GM12878 (cell line): Measurements from ENCODE around the gene DGKI.

ENCODE experiments used
- CTCF ChIP-seq, 3 experiments: IDR thresholded peaks in 2 of 3; conservative IDR thresholded peaks in 1 of 3; 2 replicates each; pipeline ENCODE4 v1.5.1; 2011; ENCODE audit warnings: low read depth in 3 of 3, low read length in 3 of 3, mild to moderate bottlenecking in 3 of 3, control low read depth in 2 of 3, moderate library complexity in 2 of 3, inconsistent platforms in 1 of 3, mixed read lengths in 1 of 3; ENCODE audit not compliant: control insufficient read depth in 2 of 3, insufficient read depth in 1 of 3; ENCODE audit errors: extremely low read depth in 1 of 3
- EP300 ChIP-seq, 2 experiments: fragments of 150-350 bp in 1 of 2; IDR thresholded peaks; 2 replicates each; pipeline ENCODE4 v1.6.1; 2011 to 2012; ENCODE audit warnings: low read depth in 2 of 2, low read length in 2 of 2, borderline replicate concordance in 1 of 2, improper control_type of control experiment in 1 of 2, inconsistent platforms in 1 of 2; ENCODE audit not compliant: control insufficient read depth in 1 of 2
- JUNB ChIP-seq: IDR thresholded peaks from 2 replicates; pipeline ENCODE4 v1.6.1; 2016; ENCODE audit warnings: antibody characterized with exemption, mild to moderate bottlenecking
- POLR2A ChIP-seq: IDR thresholded peaks from 2 replicates; pipeline ENCODE4 v1.6.1; 2011; ENCODE audit warnings: low read depth, mild to moderate bottlenecking, low read length
- SIN3A ChIP-seq: IDR thresholded peaks from 2 replicates; pipeline ENCODE4 v1.6.1; 2012; ENCODE audit warnings: low read depth, low read length, improper control_type of control experiment
- TAF1 ChIP-seq: IDR thresholded peaks from 2 replicates; pipeline ENCODE4 v1.6.1; 2011; ENCODE audit warnings: mild to moderate bottlenecking, low read depth, low read length, borderline replicate concordance
- ZNF687 ChIP-seq: fragments of 450-650 bp; IDR thresholded peaks from 2 replicates; pipeline ENCODE4 v1.6.1; 2017; ENCODE audit warnings: mild to moderate bottlenecking, moderate library complexity

DNA sequence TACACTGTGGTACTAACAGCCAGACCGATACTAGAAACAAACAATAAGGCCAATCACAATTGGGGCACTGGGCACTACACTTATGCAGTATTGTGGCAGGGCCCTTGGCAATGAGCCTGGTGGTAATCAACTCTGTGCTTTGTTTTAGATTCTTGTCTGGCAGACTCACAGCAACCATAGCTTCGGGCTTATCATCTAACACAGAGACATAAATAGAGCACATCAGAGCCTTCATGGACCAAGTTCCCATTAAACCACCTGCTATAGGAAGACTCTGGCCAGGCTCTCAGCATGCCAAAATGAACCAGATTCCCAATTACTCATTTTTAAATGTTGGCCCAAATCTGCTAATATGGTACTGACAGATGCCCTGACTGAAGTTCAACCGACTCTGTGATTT is 218.6 kb downstream of the DGKI start:
- TF ChIP-seq JUNB (no peak), TAF1 (no peak), CTCF (IDR thresholded peaks at IDR 0.05 in 2 of 3, conservative IDR thresholded peaks at IDR 0.05 in 1 of 3; ENCODE audit: control insufficient read depth in 2 of 3, extremely low read depth in 1 of 3, insufficient read depth in 1 of 3, low read depth in 3 of 3, low read length in 3 of 3) (no peak), SIN3A (no peak), EP300 (IDR thresholded peaks at IDR 0.05; ENCODE audit: borderline replicate concordance in 1 of 2, control insufficient read depth in 1 of 2, low read depth in 2 of 2, low read length in 2 of 2) (no peak), ZNF687 (no peak), POLR2A (no peak)
